ENCODE measurements around the gene TTC39A. TPM values are rescaled to one million over a fixed set of nuclear protein-coding genes. Genes with fewer than 3 reads are reported as not detected.

TTC39A gene
- total and polyA plus RNA-seq, 11 donors = 8.4 to 29.2 (median 23.2) TPM

- ATAC-seq = peak in 3 of 4 donors; percentile 27 to 47 (median 32)
- H3K36me3 ChIP-seq = peaks cover 0 to 2% (median 0%) of the 10 kb centered on the region in 9 donors
- no peaks in the 10 kb centered on the region for H3K27me3 ChIP-seq
- no peak overlapping the region for H3K27ac ChIP-seq
- intact Hi-C loops (cut with DNase I) = no loop called here
- 78 to 88% (median 80%) methylated on average over 9 to 12 of the region's 12 CpGs for WGBS, 4 donors
- no peaks in the 10 kb centered on the region for H3K9me3 ChIP-seq
- H3K4me1 ChIP-seq = peaks cover 0 to 13% (median 0%) of the 10 kb centered on the region in 12 donors
- no peak for TF ChIP-seq CTCF (IDR thresholded peaks at IDR 0.05)
- no peak for TF ChIP-seq POLR2A (IDR thresholded peaks at IDR 0.05)
- no peak overlapping the region for H3K4me3 ChIP-seq
- DNase-seq = peak in 2 of 5 donors; percentile 27 to 33
Observed at GRCh38 chr1:51313961-51314777, 16.2 kb downstream of the TTC39A start.

- no peak overlapping the region for H3K27ac ChIP-seq
- 85 to 99% (median 95%) methylated on average over 5 of the region's 5 CpGs for WGBS, 4 donors
- intact Hi-C loops (cut with DNase I) = no loop called here
Observed at GRCh38 chr1:51313268-51313852, 17.0 kb downstream of the TTC39A start.

GRCh38 chr1:51312718-51313117, 17.6 kb downstream of the TTC39A start:
- 77 to 89% (median 83%) methylated on average over 4 of the region's 4 CpGs for WGBS, 4 donors

More at GRCh38 chr1:51313268-51313852, 17.0 kb downstream of the TTC39A start:
- H3K27me3 ChIP-seq = no peaks in the 10 kb centered on the region
- no peak for ATAC-seq
- TF ChIP-seq CTCF (IDR thresholded peaks at IDR 0.05) (peak in 3 of 12 donors; percentile 6 to 14 (median 8)), POLR2A (IDR thresholded peaks at IDR 0.05) (no peak)
- peak in 1 of 5 donors; percentile 13 for DNase-seq
- H3K4me1 ChIP-seq = peaks cover 0 to 13% (median 0%) of the 10 kb centered on the region in 12 donors
- H3K9me3 ChIP-seq = no peaks in the 10 kb centered on the region
- H3K4me3 ChIP-seq = no peak overlapping the region
- peaks cover 0 to 2% (median 0%) of the 10 kb centered on the region in 9 donors for H3K36me3 ChIP-seq

More at GRCh38 chr1:51312718-51313117, 17.6 kb downstream of the TTC39A start:
- TF ChIP-seq CTCF (IDR thresholded peaks at IDR 0.05) (no peak), POLR2A (IDR thresholded peaks at IDR 0.05) (no peak)
- ATAC-seq = no peak
- no peaks in the 10 kb centered on the region for H3K9me3 ChIP-seq
- H3K4me1 ChIP-seq = peaks cover 0 to 13% (median 0%) of the 10 kb centered on the region in 12 donors
- no peak overlapping the region for H3K4me3 ChIP-seq
- H3K27ac ChIP-seq = no peak overlapping the region
- H3K36me3 ChIP-seq = peaks cover 0 to 2% (median 0%) of the 10 kb centered on the region in 9 donors
- no peaks in the 10 kb centered on the region for H3K27me3 ChIP-seq
- DNase-seq = peak in 1 of 5 donors; percentile 14
- intact Hi-C loops (cut with DNase I) = no loop called here
